Esophagus muscularis mucosa (tissue), 4 donors: ENCODE measurements around the gene TMEM43. TPM values are rescaled to one million over a fixed set of nuclear protein-coding genes. Genes with fewer than 3 reads are reported as not detected.
A peak's percentile ranks its signal among the peaks of the same experiment; 100 is the strongest.

ENCODE experiments used
- DNase-seq: peaks from one replicate; pipeline ENCODE4 v3.0.0-alpha.2; 2017; ENCODE audit errors: extremely low spot score
- H3K27ac ChIP-seq, 4 donors: fragments of 200-600 bp; sonication (generic); replicated peaks in 1 of 4; 1 replicate in 3 of 4; 2 replicates in 1 of 4; pipeline ENCODE4 v1.5.1; 2016 to 2019; ENCODE audit warnings: mild to moderate bottlenecking in 1 of 4
- H3K27me3 ChIP-seq, 4 donors: fragments of 200-600 bp; sonication (generic); one replicate each; pipeline versions ENCODE4 v1.5.1 to v1.6.0; 2016 to 2019
- H3K36me3 ChIP-seq, 4 donors: fragments of 200-600 bp; sonication (generic); one replicate each; pipeline ENCODE4 v1.5.1; 2016 to 2019
- H3K4me1 ChIP-seq, 4 donors: fragments of 200-600 bp; sonication (generic); one replicate each; pipeline ENCODE4 v1.5.1; 2016 to 2019
- H3K4me3 ChIP-seq, 4 donors: fragments of 200-600 bp; sonication (generic); 1 replicate in 2 of 4; 2 replicates in 2 of 4; pipeline ENCODE4 v1.5.1; 2016 to 2019; ENCODE audit warnings: mild to moderate bottlenecking in 4 of 4, moderate library complexity in 1 of 4
- H3K9me3 ChIP-seq, 4 donors: fragments of 200-600 bp; sonication (generic); 1 replicate in 3 of 4; 2 replicates in 1 of 4; pipeline ENCODE4 v1.5.1; 2016 to 2019
- EP300 ChIP-seq: sonication (generic); formaldehyde crosslinking; IDR thresholded peaks from one replicate; pipeline ENCODE4 v1.6.1; 2017; ENCODE audit warnings: antibody characterized with exemption
- POLR2A ChIP-seq: fragments of 450-650 bp; IDR thresholded peaks from one replicate; pipeline ENCODE4 v1.6.1; 2017; ENCODE audit warnings: antibody characterized with exemption, moderate library complexity, mild to moderate bottlenecking, low read depth
- POLR2AphosphoS5 ChIP-seq, 2 donors: sonication (generic); formaldehyde crosslinking; IDR thresholded peaks; one replicate each; pipeline ENCODE4 v1.6.1; 2017; ENCODE audit warnings: antibody characterized with exemption in 2 of 2
- WGBS: methylation state at CpG from one replicate; pipeline ENCODE4 v1.1.5; 2018; 5-methylcytosine and 5-hydroxymethylcytosine counted together
- intact Hi-C: fragments of 100-400 bp; cut with DNase I; formaldehyde crosslinking; loops from one replicate; pipeline ENCODE4 v1.15.1; 2023
- total RNA-seq, 4 donors: library from RNA; depleted of rRNA; stranded (reverse); fragments of >200 nt; gene quantifications; one replicate each; pipeline versions ENCODE4 v1.1.0 to v1.2.1, GENCODE V29; 2016
- TF ChIP-seq, protein P1 (sequence below), 3 experiments: fragments of 200-600 bp in 2 of 3; fragments of 450-650 bp in 1 of 3; sonication (generic) in 2 of 3; IDR thresholded peaks; one replicate each; pipeline ENCODE4 v1.5.1; 2017 to 2019; ENCODE audit warnings: antibody characterized with exemption in 3 of 3, mild to moderate bottlenecking in 2 of 3, moderate library complexity in 1 of 3

Gene TMEM43
- total RNA-seq, 4 donors from 2014 or later = 131 to 208 (median 179) TPM

GRCh38 chr3:14123308-14124222, 1.3 kb upstream of the TMEM43 start:
- TF ChIP-seq POLR2AphosphoS5 (IDR thresholded peaks at IDR 0.05) (no peak), EP300 (no peak), POLR2A (no peak)
- TF ChIP-seq, protein P1, sequence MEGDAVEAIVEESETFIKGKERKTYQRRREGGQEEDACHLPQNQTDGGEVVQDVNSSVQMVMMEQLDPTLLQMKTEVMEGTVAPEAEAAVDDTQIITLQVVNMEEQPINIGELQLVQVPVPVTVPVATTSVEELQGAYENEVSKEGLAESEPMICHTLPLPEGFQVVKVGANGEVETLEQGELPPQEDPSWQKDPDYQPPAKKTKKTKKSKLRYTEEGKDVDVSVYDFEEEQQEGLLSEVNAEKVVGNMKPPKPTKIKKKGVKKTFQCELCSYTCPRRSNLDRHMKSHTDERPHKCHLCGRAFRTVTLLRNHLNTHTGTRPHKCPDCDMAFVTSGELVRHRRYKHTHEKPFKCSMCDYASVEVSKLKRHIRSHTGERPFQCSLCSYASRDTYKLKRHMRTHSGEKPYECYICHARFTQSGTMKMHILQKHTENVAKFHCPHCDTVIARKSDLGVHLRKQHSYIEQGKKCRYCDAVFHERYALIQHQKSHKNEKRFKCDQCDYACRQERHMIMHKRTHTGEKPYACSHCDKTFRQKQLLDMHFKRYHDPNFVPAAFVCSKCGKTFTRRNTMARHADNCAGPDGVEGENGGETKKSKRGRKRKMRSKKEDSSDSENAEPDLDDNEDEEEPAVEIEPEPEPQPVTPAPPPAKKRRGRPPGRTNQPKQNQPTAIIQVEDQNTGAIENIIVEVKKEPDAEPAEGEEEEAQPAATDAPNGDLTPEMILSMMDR (IDR thresholded peaks at IDR 0.05) = no peak
- H3K27ac ChIP-seq = peak overlapping the region; percentile 96 to 99 (median 96)
- H3K36me3 ChIP-seq = peaks cover 0 to 49% (median 36%) of the 10 kb centered on the region in 4 donors
- H3K27me3 ChIP-seq = no peaks in the 10 kb centered on the region
- peak; percentile 50 for DNase-seq
- WGBS = 56% methylated on average over 13 of the region's 15 CpGs
- peaks cover 42 to 61% (median 47%) of the 10 kb centered on the region in 4 donors for H3K4me1 ChIP-seq
- peak overlapping the region; percentile 68 to 94 (median 82) for H3K4me3 ChIP-seq
- no peaks in the 10 kb centered on the region for H3K9me3 ChIP-seq
- intact Hi-C loops = loop anchor here (2.0 to 5.0 kb wide), 2 partner anchors 55 to 226 kb away; partner anchors contain the start of genes LSM3 and XPC

DNA sequence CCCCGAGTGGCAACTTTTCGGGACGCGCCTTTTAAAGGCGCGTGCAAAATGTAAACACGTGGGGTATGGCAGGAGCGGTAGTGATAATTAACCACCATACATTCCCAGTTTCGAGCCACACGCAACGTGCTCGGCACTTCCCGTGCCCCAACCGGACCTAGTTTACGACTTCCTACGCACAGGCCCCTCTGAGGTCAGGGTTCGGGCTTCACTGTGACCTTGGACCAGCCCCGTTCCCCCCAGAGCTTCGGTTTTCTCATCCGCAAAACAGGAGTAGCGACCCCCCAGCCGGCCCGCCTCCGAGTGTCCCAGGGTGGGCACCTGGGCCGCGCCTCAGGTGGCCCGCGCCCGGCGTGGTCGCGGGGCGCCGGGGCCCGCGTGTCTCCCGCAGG, 633 bp upstream of the TMEM43 start:
- Histone ChIP-seq H3K27ac (peak overlapping the region; percentile 96 to 99 (median 96)), H3K9me3 (no peaks in the 10 kb centered on the region), H3K4me3 (peak overlapping the region; percentile 68 to 94 (median 82)), H3K36me3 (peaks cover under 1 to 54% (median 38%) of the 10 kb centered on the region in 4 donors), H3K4me1 (peaks cover 37 to 55% (median 44%) of the 10 kb centered on the region in 4 donors), H3K27me3 (no peaks in the 10 kb centered on the region)
- no peak for TF ChIP-seq POLR2AphosphoS5 (IDR thresholded peaks at IDR 0.05)
- no peak for TF ChIP-seq POLR2A
- TF ChIP-seq, protein P1 (IDR thresholded peaks at IDR 0.05) = no peak
- no peak for TF ChIP-seq EP300
- 0% methylated on average over 17 of the region's 37 CpGs for WGBS
- intact Hi-C loops = loop anchor here (2.0 to 5.0 kb wide), 2 partner anchors 55 to 227 kb away; partner anchors contain the start of genes LSM3 and XPC
- peak; percentile 93 for DNase-seq

GRCh38 chr3:14125193-14126016, 553 bp downstream of the TMEM43 start:
- intact Hi-C loops = loop anchor here (2.0 kb wide), 1 partner anchor 53 kb away; the partner anchor contains the start of genes LSM3 and XPC
- H3K36me3 ChIP-seq = peaks cover 12 to 56% (median 43%) of the 10 kb centered on the region in 4 donors
- H3K4me1 ChIP-seq = peaks cover 37 to 55% (median 44%) of the 10 kb centered on the region in 4 donors
- peak; percentile 37 for TF ChIP-seq POLR2A
- TF ChIP-seq EP300 = no peak
- TF ChIP-seq, protein P1 (IDR thresholded peaks at IDR 0.05) = no peak
- peak; percentile 71 to 86 for TF ChIP-seq POLR2AphosphoS5 (IDR thresholded peaks at IDR 0.05)
- no peaks in the 10 kb centered on the region for H3K9me3 ChIP-seq
- peak overlapping the region; percentile 96 to 99 (median 96) for H3K27ac ChIP-seq
- peak; percentile 92 for DNase-seq
- H3K4me3 ChIP-seq = peak overlapping the region; percentile 68 to 94 (median 82)
- no peaks in the 10 kb centered on the region for H3K27me3 ChIP-seq
- 0% methylated on average over 12 of the region's 44 CpGs for WGBS

DNA sequence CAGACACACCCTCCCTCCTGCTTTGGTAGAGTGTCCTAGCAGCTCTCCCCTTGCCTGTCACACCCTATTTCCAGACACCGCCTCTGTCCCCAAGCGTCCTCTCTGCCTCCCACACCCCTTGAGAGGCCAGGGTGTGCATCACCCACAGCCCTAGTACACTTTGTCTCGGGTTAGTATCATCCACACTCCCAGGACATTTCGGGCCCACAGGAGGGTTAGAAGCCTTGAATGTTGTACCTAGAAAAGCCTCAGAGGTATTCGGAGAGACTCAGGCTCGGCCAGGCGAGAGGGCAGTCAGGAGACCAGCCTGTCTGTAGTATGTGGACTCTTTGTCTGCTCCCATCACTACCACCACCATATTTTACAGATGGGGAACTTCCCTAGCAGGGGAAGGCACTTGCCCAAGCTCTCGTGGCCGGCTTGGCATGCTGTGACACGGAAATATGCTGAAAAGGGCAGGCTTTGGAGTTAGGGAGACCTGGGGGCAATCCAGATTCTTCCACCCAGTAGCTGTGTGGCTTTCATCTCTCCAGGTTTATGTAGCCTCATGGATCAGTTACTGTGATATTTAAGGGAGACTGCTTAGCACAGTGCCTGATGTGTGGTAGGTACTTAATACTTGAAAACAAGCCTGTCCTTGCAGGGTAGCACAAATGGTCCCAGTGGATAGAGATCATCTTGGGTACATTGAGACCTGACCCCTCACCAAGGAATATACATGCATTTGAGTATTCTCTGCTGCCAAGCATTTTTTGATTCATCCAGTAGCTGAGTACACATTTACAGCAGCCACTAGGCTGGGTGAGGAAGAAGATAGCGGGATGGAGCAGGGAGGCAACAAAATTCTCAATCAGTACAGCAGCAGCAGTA, 1.4 kb downstream of the TMEM43 start:
- peaks cover 37 to 58% (median 48%) of the 10 kb centered on the region in 4 donors for H3K4me1 ChIP-seq
- intact Hi-C loops = no loop called here
- peaks cover 21 to 56% (median 43%) of the 10 kb centered on the region in 4 donors for H3K36me3 ChIP-seq
- peak overlapping the region; percentile 68 to 94 (median 82) for H3K4me3 ChIP-seq
- H3K9me3 ChIP-seq = no peaks in the 10 kb centered on the region
- no peaks in the 10 kb centered on the region for H3K27me3 ChIP-seq
- TF ChIP-seq POLR2AphosphoS5 (IDR thresholded peaks at IDR 0.05) (peak in 1 of 2 donors; percentile 4), POLR2A (no peak)
- peak; percentile 84 for DNase-seq
- peak overlapping the region; percentile 96 to 99 (median 96) for H3K27ac ChIP-seq
- 37% methylated on average over 11 of the region's 11 CpGs for WGBS
